Epithelial cell of esophagus (primary cell): ENCODE results near the gene TRIM69.

ENCODE experiments used
- DNase-seq: peaks from one replicate; pipeline ENCODE4 v3.0.0; 2010; ENCODE audit warnings: low read depth
- H3K4me3 ChIP-seq: 2 replicates; pipeline ENCODE4 v1.5.1; 2011; ENCODE audit warnings: mild to moderate bottlenecking, low read length, control low read depth
- TF ChIP-seq, protein P1 (sequence below): IDR thresholded peaks from 2 replicates; pipeline ENCODE4 v1.5.1; 2011; ENCODE audit warnings: low read depth, mild to moderate bottlenecking, low read length, control low read depth, inconsistent platforms; ENCODE audit not compliant: insufficient read depth; ENCODE audit errors: missing control alignments

TRIM69 gene

DNA sequence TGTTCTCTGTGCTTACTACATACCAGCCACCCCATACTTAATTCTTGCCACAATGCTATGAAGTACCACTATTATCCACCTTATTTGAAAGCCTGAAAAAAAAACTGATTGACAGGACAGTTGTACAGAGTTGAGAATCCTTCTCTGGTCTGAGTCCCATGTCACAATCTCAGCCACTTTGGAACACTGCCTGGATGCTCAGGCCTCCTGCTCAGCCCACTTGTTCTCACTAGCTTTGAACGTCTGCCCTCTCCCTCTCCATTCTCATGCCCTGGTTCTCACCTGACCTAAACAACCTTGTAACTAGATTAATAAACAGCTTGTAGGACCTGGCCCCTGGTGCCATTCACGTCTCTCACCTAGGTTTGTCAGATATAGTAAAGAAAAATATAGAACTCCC, 53.9 kb downstream of the TRIM69 start:
- TF ChIP-seq, protein P1, sequence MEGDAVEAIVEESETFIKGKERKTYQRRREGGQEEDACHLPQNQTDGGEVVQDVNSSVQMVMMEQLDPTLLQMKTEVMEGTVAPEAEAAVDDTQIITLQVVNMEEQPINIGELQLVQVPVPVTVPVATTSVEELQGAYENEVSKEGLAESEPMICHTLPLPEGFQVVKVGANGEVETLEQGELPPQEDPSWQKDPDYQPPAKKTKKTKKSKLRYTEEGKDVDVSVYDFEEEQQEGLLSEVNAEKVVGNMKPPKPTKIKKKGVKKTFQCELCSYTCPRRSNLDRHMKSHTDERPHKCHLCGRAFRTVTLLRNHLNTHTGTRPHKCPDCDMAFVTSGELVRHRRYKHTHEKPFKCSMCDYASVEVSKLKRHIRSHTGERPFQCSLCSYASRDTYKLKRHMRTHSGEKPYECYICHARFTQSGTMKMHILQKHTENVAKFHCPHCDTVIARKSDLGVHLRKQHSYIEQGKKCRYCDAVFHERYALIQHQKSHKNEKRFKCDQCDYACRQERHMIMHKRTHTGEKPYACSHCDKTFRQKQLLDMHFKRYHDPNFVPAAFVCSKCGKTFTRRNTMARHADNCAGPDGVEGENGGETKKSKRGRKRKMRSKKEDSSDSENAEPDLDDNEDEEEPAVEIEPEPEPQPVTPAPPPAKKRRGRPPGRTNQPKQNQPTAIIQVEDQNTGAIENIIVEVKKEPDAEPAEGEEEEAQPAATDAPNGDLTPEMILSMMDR, result no peak
- no peak for DNase-seq
- H3K4me3 ChIP-seq, result no peak overlapping the region

DNA sequence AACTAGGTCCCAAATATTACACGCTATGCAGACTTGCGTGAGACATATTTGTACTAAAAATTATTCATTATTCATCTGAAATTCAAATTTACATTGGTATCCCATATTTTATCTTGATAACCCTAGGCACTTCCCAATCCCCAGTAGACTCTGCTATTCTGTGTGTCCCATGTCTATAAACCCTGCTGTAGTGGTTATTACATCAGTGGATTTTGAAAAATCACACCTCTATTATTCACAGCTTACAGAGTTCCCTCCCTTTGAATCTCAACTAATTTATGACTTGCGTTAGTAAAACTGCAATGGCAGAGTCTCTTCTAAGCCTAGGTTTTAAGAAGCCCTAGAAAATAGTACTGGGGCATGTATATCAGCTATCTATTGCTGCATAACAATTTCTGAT, 54.3 kb downstream of the TRIM69 start:
- TF ChIP-seq, protein P1, result no peak
- no peak for DNase-seq
- H3K4me3 ChIP-seq, result no peak overlapping the region

DNA sequence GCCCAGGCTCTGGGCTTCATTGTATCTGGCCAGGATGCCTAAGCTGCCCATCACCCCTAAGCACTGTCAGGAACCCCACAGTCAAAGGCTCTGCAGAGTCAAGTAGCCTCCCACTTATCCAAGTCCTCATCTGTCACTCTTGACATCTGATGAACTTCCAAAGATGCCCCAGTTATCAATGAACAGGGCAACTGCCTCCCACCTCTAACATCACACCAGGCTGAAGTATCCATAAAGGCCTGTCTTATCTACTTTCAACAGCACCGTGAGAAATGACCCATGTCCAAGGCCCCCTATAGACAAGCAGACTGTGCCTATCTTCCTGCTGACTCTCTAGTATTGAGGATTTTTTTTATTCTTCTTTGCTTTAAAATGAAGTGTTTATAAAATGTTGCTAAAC, 56.4 kb downstream of the TRIM69 start:
- no peak for DNase-seq
- TF ChIP-seq, protein P1, result no peak
- H3K4me3 ChIP-seq, result no peak overlapping the region

DNA sequence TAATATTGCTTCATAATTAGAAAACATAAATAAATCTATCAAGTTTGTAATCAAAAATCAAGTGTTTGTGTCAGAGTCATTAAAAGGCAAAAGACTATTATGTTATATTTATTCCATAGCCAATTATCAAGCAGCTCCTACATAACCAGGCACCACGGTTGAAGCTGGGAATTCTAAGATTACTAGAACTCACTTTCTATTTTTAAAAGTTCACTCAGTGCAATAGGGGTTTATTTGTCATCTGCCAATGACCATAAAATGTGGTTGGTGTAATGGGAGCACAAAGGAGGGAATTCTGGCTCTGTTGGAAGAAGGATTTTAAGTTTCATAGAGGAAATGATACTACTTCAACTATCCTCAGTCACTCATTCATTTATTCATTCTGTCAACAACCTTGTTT, 57.7 kb downstream of the TRIM69 start:
- no peak for DNase-seq
- TF ChIP-seq, protein P1, result no peak
- H3K4me3 ChIP-seq, result no peak overlapping the region

DNA sequence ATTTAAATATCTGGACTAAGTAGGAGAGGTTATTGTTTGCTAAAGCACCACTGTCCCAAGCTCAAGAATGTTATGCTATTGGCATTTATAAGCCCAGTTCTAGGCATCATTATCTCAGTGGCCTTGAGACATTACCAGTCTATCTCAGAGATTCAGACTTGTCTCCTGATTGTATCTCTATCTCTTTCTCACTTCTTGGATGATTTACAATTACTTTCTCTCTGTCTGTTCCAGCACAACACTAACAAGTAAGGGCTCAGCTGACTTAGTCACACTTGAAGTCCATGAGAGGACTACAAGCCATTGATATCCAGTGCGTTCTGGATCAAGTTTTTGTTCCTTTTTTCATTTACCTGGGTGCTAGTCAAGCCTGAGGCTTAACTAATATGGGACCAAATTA, 60.2 kb downstream of the TRIM69 start:
- TF ChIP-seq, protein P1, result no peak
- DNase-seq, result no peak
- no peak overlapping the region for H3K4me3 ChIP-seq

DNA sequence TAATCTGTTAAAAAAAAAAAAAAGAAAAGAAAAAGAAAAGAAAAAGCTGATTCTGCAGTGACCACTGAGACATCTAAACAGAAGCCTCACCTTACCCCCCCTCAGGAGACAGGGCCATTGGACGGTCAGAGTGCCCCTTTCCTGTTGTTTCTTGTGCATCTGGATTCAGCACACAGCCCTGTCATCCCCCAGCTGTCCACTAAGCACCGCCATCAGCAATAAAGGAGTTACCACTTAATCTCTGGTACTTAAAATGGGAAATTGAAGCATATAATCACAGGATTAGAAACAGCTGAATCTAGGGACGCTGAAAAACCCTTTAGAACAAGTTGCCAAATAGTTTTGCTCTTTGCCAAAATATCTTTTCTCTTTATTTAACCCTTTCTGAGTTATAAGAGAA, 62.5 kb downstream of the TRIM69 start:
- no peak overlapping the region for H3K4me3 ChIP-seq
- TF ChIP-seq, protein P1, result peak; percentile 49
- no peak for DNase-seq

DNA sequence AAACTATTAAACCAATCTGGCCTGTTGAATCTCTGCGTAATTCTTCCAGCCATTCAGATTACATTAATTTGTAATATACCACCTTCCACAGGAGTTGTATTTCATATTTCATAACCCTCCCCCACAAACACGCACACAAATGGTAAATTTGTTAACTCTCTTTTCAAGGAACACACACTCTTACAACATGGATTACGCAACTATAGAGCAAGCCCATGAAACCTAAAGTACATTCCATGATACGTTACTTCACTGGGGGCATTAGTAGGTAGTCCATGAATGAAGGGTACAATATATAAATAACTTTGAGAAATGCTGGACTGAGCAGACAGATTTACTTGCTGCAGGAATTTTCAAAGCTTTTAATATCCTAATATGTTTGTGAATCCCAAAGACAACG, 65.0 kb downstream of the TRIM69 start:
- H3K4me3 ChIP-seq, result no peak overlapping the region
- TF ChIP-seq, protein P1, result no peak
- no peak for DNase-seq
